Skin of body (tissue), 2 donors: Measurements from ENCODE around the gene HES4. TPM values are rescaled to one million over a fixed set of nuclear protein-coding genes. Genes with fewer than 3 reads are reported as not detected.
"Not testable (repeated sequence)": the region's sequence is repeated elsewhere in the genome, so short reads cannot be mapped to it uniquely, and the experiment has no call there.

Experiments
- DNase-seq: peaks from one replicate; lab custom pipeline; 2025; lab: John Stamatoyannopoulos, UW
- total RNA-seq: library from RNA; depleted of rRNA; stranded (reverse); fragments of >200 nt; gene quantifications from one replicate; pipeline ENCODE4 v1.2.3, GENCODE V29; 2014

HES4 gene
- total RNA-seq, 1 donor from 2014 or later: 12.5 TPM

DNA sequence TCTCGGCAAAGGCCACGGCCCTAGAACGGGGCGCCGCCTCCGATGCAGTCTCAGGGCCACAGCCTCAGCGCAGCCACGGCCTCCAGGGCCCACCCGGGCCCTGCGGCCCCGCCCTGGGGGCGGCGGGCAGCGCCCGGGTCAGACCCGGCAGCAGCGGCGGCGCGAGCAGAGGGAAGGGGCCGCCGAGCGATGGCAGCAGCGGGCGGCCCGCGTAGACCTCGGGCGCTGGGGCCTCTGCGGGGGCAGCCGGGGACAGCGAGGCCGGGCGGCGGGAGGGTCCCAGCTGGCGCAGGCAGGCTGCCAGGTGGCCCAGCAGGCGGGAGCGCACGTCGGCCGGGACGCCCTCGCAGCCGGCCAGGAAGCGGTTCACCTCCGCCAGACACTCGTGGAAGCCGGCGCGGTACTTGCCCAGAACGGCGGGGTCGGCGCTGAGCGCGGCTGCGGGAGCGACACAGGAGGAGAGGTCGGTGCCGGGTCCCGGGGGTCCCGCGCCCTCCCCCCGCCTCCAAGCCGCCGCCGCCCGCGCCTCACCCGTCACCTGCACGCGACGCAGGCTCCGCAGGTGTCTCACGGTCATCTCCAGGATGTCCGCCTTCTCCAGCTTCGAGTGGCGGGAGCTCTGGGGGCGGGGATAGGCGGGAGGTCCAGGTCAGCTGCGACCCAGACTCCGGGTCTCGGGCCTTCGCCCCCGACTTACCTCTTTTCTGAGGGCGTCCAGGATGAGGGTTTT lies 737 bp downstream of the HES4 start:
- DNase-seq: no peak

GRCh38 chr1:998745-998994 lies 1.2 kb downstream of the HES4 start:
- DNase-seq: no peak

DNA sequence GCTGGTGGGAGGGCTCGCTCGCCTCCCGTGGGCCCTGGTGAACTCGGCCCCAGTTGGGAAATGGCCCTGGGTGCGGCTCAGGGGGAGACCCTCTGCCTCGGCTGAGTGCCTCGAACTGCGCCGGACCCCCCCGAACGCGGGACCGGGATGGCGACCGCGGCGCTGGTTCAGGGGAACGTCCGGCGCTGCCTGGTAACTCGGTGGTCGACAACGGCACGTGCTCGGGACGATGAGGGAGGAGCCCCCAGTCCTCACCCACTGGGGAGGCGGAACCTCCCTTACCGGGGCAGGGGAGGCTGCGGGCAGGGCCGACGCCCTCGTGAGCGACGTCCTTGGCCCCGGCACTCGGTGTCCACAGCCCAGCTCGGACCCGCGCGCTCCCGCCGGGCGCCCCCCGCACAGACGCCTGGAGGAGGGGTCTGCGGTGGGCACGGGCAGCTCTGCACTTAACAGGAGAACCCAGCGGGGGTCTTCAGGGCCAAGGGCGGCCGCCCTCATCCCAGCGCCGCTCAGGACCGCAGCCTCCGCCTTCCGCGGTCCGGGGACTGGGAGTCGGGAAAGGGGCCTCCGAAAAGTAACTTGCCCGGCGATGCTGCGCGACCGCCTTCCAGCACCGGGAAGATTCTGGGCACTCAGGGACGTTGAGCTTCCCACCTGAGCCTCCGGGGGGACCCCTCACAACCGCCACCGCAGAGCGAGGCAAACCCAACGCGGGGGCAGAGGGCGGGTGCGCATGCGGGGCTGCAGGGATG lies 1.7 kb downstream of the HES4 start:
- DNase-seq: no peak

- DNase-seq: no peak
Measured at GRCh38 chr1:997713-997992, 2.2 kb downstream of the HES4 start.

DNA sequence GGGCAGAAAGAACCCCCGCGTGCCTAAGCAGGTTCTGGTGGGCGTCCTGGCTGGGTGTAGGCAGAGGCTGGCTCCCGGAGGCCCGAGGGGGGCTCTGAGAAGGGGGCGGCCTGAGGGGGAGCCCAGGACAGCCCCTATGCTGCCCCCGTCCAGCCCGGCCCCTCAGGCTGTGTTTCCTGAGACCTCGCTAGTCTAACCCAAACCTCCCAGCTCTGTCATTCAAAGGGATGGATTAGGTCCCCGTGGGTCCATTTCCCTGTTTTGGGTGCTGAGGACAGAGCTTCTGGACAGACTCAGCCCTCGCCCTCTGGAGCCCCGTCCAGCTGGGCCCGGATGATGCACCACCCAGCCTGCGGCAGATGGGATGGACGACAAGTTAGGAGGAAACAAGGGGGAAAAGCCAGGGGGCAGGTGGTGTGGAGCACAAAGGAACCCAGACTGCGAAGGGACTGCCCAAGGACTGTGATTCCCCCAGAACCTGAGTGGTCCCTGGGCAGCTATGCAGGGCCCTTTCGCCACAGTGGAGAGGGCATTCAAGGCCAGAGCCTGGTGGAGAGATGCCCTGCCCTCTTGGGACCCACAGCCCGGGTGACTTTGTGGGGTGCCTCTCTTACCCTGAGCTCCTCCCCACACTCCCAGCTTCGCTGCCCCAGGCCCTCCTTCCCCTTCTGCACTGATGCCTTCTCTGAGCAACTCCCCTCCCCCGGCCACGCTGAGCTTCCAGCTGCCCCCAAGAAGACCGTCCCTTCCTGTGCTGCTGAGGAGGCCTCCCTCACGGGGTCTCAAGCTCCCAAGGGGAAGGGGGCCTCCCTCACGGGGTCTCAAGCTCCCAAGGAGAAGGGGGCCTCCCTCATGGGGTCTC lies 2.8 kb downstream of the HES4 start:
- DNase-seq: no peak

GRCh38 chr1:995665-996633 lies 3.9 kb downstream of the HES4 start:
- DNase-seq: no peak

GRCh38 chr1:994546-994945 lies 5.4 kb downstream of the HES4 start:
- not testable (repeated sequence) for DNase-seq

DNA sequence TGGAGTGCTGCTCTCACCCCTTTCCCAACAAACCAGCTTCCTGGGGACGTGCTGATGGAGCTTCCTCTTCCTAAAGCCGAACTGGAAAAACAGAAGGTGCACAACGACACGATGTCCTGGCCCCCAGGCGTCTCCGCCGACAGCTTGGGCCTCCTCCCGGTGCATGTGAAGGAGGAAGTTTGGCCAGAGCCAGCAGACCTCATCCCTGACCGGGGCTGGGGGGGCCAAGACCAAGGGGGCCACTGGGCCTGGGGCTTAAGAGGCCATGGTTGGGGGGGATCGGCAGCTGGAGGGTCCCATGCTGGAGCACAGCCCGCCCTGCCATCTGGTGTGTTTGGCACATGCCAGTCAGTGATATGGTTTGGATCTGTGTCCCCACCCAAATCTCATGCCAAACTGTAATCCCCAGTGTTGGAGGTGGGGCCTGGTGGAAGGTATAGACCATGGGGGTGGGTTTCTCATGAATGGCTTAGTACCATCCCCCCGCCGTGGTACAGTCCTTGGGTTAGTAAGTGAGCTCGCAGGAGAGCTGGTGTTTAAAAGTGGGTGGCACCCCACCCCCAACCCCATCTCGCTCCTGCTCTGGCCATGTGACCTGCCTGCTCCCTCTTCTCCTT lies 6.4 kb downstream of the HES4 start:
- DNase-seq: no peak

- DNase-seq: no peak
Measured at GRCh38 chr1:992362-992761, 7.5 kb downstream of the HES4 start.

GRCh38 chr1:991895-992294 lies 8.0 kb downstream of the HES4 start:
- DNase-seq: no peak

DNA sequence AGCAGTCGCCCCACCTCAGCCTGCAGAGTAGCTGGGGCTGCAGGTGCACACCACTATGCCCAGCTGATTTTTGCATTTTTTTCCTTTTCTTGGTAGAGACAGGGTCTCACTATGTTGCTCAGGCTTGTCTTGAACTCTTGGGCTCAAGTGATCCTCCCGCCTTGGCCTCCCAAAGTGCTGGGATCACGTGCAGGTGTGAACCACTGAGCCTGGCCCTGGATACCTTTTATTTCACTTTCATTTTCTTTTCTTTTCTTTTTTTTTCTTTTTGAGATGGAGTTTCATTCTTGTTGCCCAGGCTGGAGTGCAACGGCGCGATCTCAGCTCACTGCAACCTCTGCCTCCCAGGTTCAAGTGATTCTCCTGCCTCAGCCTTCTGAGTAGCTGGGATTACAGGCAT lies 8.6 kb downstream of the HES4 start:
- DNase-seq: not testable (repeated sequence)

GRCh38 chr1:988061-988460 lies 11.8 kb downstream of the HES4 start:
- DNase-seq: not testable (repeated sequence)

GRCh38 chr1:985126-985525 lies 14.8 kb downstream of the HES4 start:
- DNase-seq: no peak

GRCh38 chr1:984476-984814 lies 15.5 kb downstream of the HES4 start:
- DNase-seq: no peak

DNA sequence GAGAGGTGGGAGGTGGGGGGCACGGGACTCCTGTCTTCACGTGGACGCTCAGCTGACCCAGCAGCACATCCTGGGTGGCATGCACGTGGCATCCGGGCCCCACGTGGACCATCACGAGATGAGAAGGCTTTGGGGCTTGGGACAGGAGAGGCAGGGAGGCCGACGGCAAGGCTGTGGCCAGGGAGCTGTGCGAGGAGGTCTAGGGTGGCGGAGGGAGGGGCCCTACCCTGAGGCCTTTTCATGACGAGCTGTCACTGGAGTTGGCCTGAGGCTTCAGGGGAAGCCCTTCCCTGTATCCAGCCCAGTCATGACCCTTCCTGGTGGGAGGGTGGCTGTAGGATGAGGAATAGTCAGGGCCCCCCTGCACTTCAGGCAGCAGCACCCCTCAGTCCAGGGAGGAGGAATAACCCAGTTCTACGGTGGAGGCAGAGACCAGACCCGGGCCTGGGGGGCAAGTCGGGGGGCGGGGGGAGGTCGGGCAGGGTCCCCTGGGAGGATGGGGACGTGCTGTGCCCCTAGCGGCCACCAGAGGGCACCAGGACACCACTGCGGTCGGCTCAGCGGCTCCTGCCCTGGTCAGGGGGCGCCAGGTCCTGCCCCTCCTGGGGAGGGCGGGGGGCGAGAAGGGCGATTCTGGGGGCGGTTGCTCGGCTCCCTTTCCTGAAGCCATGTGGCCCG lies 16.0 kb downstream of the HES4 start:
- DNase-seq: no peak

GRCh38 chr1:982765-983436 lies 17.0 kb downstream of the HES4 start:
- DNase-seq: no peak

DNA sequence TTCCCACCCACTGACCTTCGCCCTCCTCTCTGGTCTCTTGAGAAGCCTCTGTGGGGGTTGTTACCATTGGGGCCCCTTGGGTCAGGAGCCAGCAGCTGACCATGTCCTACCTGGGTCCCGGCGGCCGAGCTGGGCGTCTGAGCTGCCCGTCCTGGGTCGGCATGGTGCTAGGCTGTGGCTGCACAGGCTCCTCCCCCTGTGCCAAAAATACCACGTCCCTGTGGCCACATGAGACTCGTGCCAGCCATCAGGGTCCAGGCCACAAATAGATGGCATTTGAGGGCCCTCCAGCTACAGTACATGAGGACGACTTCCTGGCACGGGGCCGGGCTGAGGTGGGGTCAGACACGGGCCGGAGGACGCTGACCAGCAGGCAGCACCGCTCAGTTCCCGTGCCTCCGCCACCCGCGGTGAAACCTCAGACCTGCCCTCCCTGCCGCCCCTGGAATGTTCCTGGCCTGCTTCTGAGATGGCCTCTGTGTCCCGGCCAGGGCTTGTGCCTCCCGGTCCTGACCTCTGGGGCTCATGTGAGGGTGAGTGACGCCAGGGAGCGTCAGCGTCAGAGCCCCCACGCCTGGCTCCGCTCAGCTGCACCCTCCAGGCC lies 17.8 kb downstream of the HES4 start, which contains the start of gene PERM1:
TSS of gene PERM1 (minus strand) at position 139 of the 604 bp plus-strand sequence. CDS start 1,064 bp downstream, outside the sequence.
- DNase-seq: no peak

DNA sequence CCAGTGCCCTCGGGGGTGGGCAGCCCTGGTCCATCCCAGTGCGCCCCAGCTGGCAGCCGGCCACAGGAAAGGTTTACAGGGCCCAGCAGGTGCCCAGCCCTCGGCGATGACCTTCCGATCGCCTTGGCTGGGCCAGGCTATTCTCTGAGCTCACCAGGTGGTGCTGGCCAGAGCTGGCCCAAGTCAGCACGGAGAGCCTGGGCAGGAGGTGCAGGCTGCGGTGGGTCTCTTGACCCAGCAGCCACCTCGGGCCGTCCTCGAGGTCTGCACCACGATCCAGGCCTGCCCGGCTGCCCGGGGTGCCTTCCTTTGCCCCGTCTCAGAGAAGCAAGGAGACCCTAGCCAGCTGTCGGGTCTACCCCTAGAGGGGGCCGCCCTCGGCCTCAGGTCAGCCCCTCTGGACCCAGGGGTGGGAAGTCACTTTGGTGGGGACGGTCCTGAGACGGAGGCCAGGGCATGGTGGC lies 18.4 kb downstream of the HES4 start:
- DNase-seq: no peak
